Activated naive CD4-positive, alpha-beta T cell treated with anti-CD3 and anti-CD28 coated beads, Interleukin-2, amount 50 U/mL, for 72 hours (primary cell): ENCODE measurements around the gene SENP6. TPM values are rescaled to one million over a fixed set of nuclear protein-coding genes. Genes with fewer than 3 reads are reported as not detected.
"Not testable (repeated sequence)": the region's sequence is repeated elsewhere in the genome, so short reads cannot be mapped to it uniquely, and the experiment has no call there.

Experiments used
- ATAC-seq, 2 donors: fragments of 150-1000 bp; cut with Tn5 transposase; 2 replicates each; pipeline ENCODE4 v1.10.0; 2021; ENCODE audit warnings: mild to moderate bottlenecking in 2 of 2, moderate library complexity in 2 of 2
- DNase-seq, 2 donors: peaks; one replicate each; pipeline ENCODE4 v3.0.0; 2021 to 2022; ENCODE audit warnings: low spot score in 2 of 2
- H3K27ac Mint-ChIP-seq, 2 donors: one replicate each; pipeline ENCODE4 v1.8.0; 2022; ENCODE audit warnings: mild to moderate bottlenecking in 2 of 2, mixed read lengths in 2 of 2
- H3K36me3 Mint-ChIP-seq, 2 donors: one replicate each; pipeline ENCODE4 v1.8.0; 2022; ENCODE audit warnings: mixed read lengths in 2 of 2
- H3K9me3 Mint-ChIP-seq, 2 donors: one replicate each; pipeline ENCODE4 v1.8.0; 2022; ENCODE audit warnings: mixed read lengths in 2 of 2
- total RNA-seq, 2 donors: library from RNA; stranded (reverse); gene quantifications; one replicate each; pipeline ENCODE4 v1.2.3, GENCODE V29; 2022

SENP6 gene
- total RNA-seq, 2 donors from 2014 or later, result 63.0 to 75.4 TPM

- DNase-seq (no peak), ATAC-seq (no peak)
- no peak overlapping the region for H3K27ac Mint-ChIP-seq
- H3K36me3 Mint-ChIP-seq, result peaks cover 0 to 28% of the 10 kb centered on the region in 2 donors
- no peaks in the 10 kb centered on the region for H3K9me3 Mint-ChIP-seq
Observed at GRCh38 chr6:75621846-75622245, 20.2 kb downstream of the SENP6 start.

- Mint-ChIP-seq H3K27ac (no peak overlapping the region), H3K9me3 (no peaks in the 10 kb centered on the region), H3K36me3 (peaks cover 0 to 28% of the 10 kb centered on the region in 2 donors)
- ATAC-seq (no peak), DNase-seq (no peak)
Observed at GRCh38 chr6:75623491-75623890, 21.8 kb downstream of the SENP6 start.

- H3K27ac Mint-ChIP-seq, result no peak overlapping the region
- peaks cover 0 to 28% of the 10 kb centered on the region in 2 donors for H3K36me3 Mint-ChIP-seq
- no peak for ATAC-seq
- no peak for DNase-seq
- no peaks in the 10 kb centered on the region for H3K9me3 Mint-ChIP-seq
Observed at GRCh38 chr6:75624335-75624734, 22.7 kb downstream of the SENP6 start.

- H3K36me3 Mint-ChIP-seq, result peaks cover 0 to 28% of the 10 kb centered on the region in 2 donors
- no peak for ATAC-seq
Observed at GRCh38 chr6:75624988-75625387, 23.3 kb downstream of the SENP6 start.

GRCh38 chr6:75626561-75626960 is 24.9 kb downstream of the SENP6 start:
- ATAC-seq (no peak), DNase-seq (no peak)
- H3K27ac Mint-ChIP-seq, result no peak overlapping the region
- no peaks in the 10 kb centered on the region for H3K9me3 Mint-ChIP-seq
- H3K36me3 Mint-ChIP-seq, result peaks cover 0 to 18% of the 10 kb centered on the region in 2 donors

More at GRCh38 chr6:75624988-75625387, 23.3 kb downstream of the SENP6 start:
- Mint-ChIP-seq H3K27ac (no peak overlapping the region), H3K9me3 (no peaks in the 10 kb centered on the region)
- DNase-seq, result no peak

GRCh38 chr6:75627708-75628107 is 26.0 kb downstream of the SENP6 start:
- not testable (repeated sequence) for H3K9me3 Mint-ChIP-seq, H3K27ac Mint-ChIP-seq, ATAC-seq, DNase-seq
- H3K36me3 Mint-ChIP-seq, result peaks cover 0 to 20% of the 10 kb centered on the region in 2 donors

GRCh38 chr6:75631859-75632635 is 30.4 kb downstream of the SENP6 start:
- no peak for DNase-seq

GRCh38 chr6:75633045-75633444 is 31.4 kb downstream of the SENP6 start:
- DNase-seq (no peak), ATAC-seq (no peak)
- no peaks in the 10 kb centered on the region for H3K9me3 Mint-ChIP-seq
- H3K27ac Mint-ChIP-seq, result no peak overlapping the region
- H3K36me3 Mint-ChIP-seq, result peaks cover under 1 to 14% of the 10 kb centered on the region in 2 donors

More at GRCh38 chr6:75631859-75632635, 30.4 kb downstream of the SENP6 start:
- H3K27ac Mint-ChIP-seq, result no peak overlapping the region
- no peak for ATAC-seq
- peaks cover 0 to 14% of the 10 kb centered on the region in 2 donors for H3K36me3 Mint-ChIP-seq
- H3K9me3 Mint-ChIP-seq, result no peaks in the 10 kb centered on the region

- H3K9me3 Mint-ChIP-seq, result no peaks in the 10 kb centered on the region
- DNase-seq (no peak), ATAC-seq (no peak)
- no peak overlapping the region for H3K27ac Mint-ChIP-seq
- H3K36me3 Mint-ChIP-seq, result peaks cover 15 to 18% of the 10 kb centered on the region in 2 donors
Observed at GRCh38 chr6:75642311-75642710, 40.6 kb downstream of the SENP6 start.

GRCh38 chr6:75643173-75643572 is 41.5 kb downstream of the SENP6 start:
- ATAC-seq (no peak), DNase-seq (no peak)
- peaks cover 13 to 16% of the 10 kb centered on the region in 2 donors for H3K36me3 Mint-ChIP-seq
- H3K27ac Mint-ChIP-seq, result no peak overlapping the region
- no peaks in the 10 kb centered on the region for H3K9me3 Mint-ChIP-seq

GRCh38 chr6:75656479-75656878 is 54.8 kb downstream of the SENP6 start:
- ATAC-seq, result no peak
- H3K36me3 Mint-ChIP-seq, result peaks cover 14 to 15% of the 10 kb centered on the region in 2 donors
- no peak for DNase-seq
- H3K27ac Mint-ChIP-seq, result no peak overlapping the region
- no peaks in the 10 kb centered on the region for H3K9me3 Mint-ChIP-seq

- Mint-ChIP-seq H3K9me3 (no peaks in the 10 kb centered on the region), H3K27ac (peak overlapping the region; percentile 15 to 24), H3K36me3 (peaks cover 10 to 15% of the 10 kb centered on the region in 2 donors)
- ATAC-seq (no peak), DNase-seq (no peak)
Observed at GRCh38 chr6:75657327-75657726, 55.6 kb downstream of the SENP6 start.

GRCh38 chr6:75666592-75666991 is 64.9 kb downstream of the SENP6 start:
- DNase-seq (no peak), ATAC-seq (no peak)
- Mint-ChIP-seq H3K36me3 (peaks cover 0 to 11% of the 10 kb centered on the region in 2 donors), H3K27ac (no peak overlapping the region), H3K9me3 (no peaks in the 10 kb centered on the region)

- ATAC-seq (no peak), DNase-seq (no peak)
- Mint-ChIP-seq H3K36me3 (peaks cover 13 to 17% of the 10 kb centered on the region in 2 donors), H3K9me3 (no peaks in the 10 kb centered on the region), H3K27ac (no peak overlapping the region)
Observed at GRCh38 chr6:75673884-75674283, 72.2 kb downstream of the SENP6 start.

- DNase-seq (no peak), ATAC-seq (no peak)
- Mint-ChIP-seq H3K9me3 (peaks cover 5 to 15% of the 10 kb centered on the region in 2 donors), H3K27ac (no peak overlapping the region), H3K36me3 (peaks cover 35 to 42% of the 10 kb centered on the region in 2 donors)
Observed at GRCh38 chr6:75676377-75676776, 74.7 kb downstream of the SENP6 start.

GRCh38 chr6:75682548-75682947 is 80.9 kb downstream of the SENP6 start:
- ATAC-seq, H3K27ac Mint-ChIP-seq: not testable (repeated sequence)
- peaks cover 13 to 32% of the 10 kb centered on the region in 2 donors for H3K9me3 Mint-ChIP-seq

GRCh38 chr6:75683005-75683404 is 81.3 kb downstream of the SENP6 start:
- Mint-ChIP-seq H3K36me3 (peaks cover 80 to 98% of the 10 kb centered on the region in 2 donors), H3K9me3 (peaks cover 13 to 32% of the 10 kb centered on the region in 2 donors)
- ATAC-seq, DNase-seq, H3K27ac Mint-ChIP-seq: not testable (repeated sequence)

More at GRCh38 chr6:75682548-75682947, 80.9 kb downstream of the SENP6 start:
- H3K36me3 Mint-ChIP-seq, result peaks cover 80 to 100% of the 10 kb centered on the region in 2 donors
- DNase-seq, result not testable (repeated sequence)

- H3K27ac Mint-ChIP-seq, DNase-seq, ATAC-seq, H3K9me3 Mint-ChIP-seq: not testable (repeated sequence)
- peaks cover 49 to 59% of the 10 kb centered on the region in 2 donors for H3K36me3 Mint-ChIP-seq
Observed at GRCh38 chr6:75687535-75687934, 85.9 kb downstream of the SENP6 start.
